Tibial nerve (tissue), 4 donors: Measurements from ENCODE around the gene SPRR4. TPM values are rescaled to one million over a fixed set of nuclear protein-coding genes. Genes with fewer than 3 reads are reported as not detected.

Source experiments
- DNase-seq, 2 donors: peaks; one replicate each; pipeline ENCODE4 v3.0.0-alpha.2; 2019; ENCODE audit warnings: low spot score in 2 of 2
- H3K27ac ChIP-seq, 4 donors: fragments of 200-600 bp; sonication (generic) in 3 of 4; one replicate each; pipeline ENCODE4 v1.5.1; 2017 to 2019; ENCODE audit warnings: mild to moderate bottlenecking in 1 of 4
- H3K27me3 ChIP-seq, 2 donors: fragments of 200-600 bp; sonication (generic) in 1 of 2; one replicate each; pipeline versions ENCODE4 v1.5.1 to v1.6.0; 2017 to 2019
- H3K36me3 ChIP-seq, 3 donors: fragments of 200-600 bp; sonication (generic); one replicate each; pipeline ENCODE4 v1.5.1; 2018 to 2019
- H3K4me1 ChIP-seq, 4 donors: fragments of 200-600 bp; sonication (generic) in 3 of 4; one replicate each; pipeline ENCODE4 v1.5.1; 2017 to 2019
- H3K4me3 ChIP-seq, 4 donors: fragments of 200-600 bp; sonication (generic) in 3 of 4; one replicate each; pipeline ENCODE4 v1.5.1; 2017 to 2019; ENCODE audit warnings: mild to moderate bottlenecking in 1 of 4, moderate library complexity in 1 of 4
- H3K9me3 ChIP-seq, 4 donors: fragments of 200-600 bp; sonication (generic) in 3 of 4; one replicate each; pipeline ENCODE4 v1.5.1; 2017 to 2019
- CTCF ChIP-seq, 5 experiments: fragments of 200-600 bp in 3 of 5; fragments of 450-650 bp in 2 of 5; sonication (generic) in 3 of 5; IDR thresholded peaks; one replicate each; pipeline ENCODE4 v1.5.1; 2016 to 2019; ENCODE audit warnings: antibody characterized with exemption in 5 of 5, mild to moderate bottlenecking in 3 of 5, moderate library complexity in 2 of 5
- EP300 ChIP-seq, 2 donors: sonication (generic); formaldehyde crosslinking; IDR thresholded peaks; one replicate each; pipeline ENCODE4 v1.6.1; 2017; ENCODE audit warnings: antibody characterized with exemption in 2 of 2, mild to moderate bottlenecking in 1 of 2
- POLR2A ChIP-seq, 2 donors: fragments of 450-650 bp; IDR thresholded peaks; one replicate each; pipeline ENCODE4 v1.6.1; 2017; ENCODE audit warnings: antibody characterized with exemption in 2 of 2, mild to moderate bottlenecking in 2 of 2, moderate library complexity in 2 of 2
- WGBS, 2 donors: methylation state at CpG; one replicate each; pipeline ENCODE4 v1.1.5; 2018; 5-methylcytosine and 5-hydroxymethylcytosine counted together
- total RNA-seq, 4 donors: library from RNA; depleted of rRNA; stranded (reverse); fragments of >200 nt; gene quantifications; one replicate each; pipeline ENCODE4 v1.1.0, GENCODE V29; 2016

The SPRR4 gene
- total RNA-seq, 4 donors from 2014 or later, result not detected

- Histone ChIP-seq H3K4me3 (no peak overlapping the region), H3K9me3 (no peaks in the 10 kb centered on the region), H3K4me1 (no peaks in the 10 kb centered on the region), H3K27ac (no peak overlapping the region), H3K27me3 (no peaks in the 10 kb centered on the region), H3K36me3 (no peaks in the 10 kb centered on the region)
- 75 to 79% methylated on average over 4 of the region's 4 CpGs for WGBS, 2 donors
- no peak for DNase-seq
- no peak for TF ChIP-seq POLR2A (IDR thresholded peaks at IDR 0.05)
- no peak for TF ChIP-seq CTCF (IDR thresholded peaks at IDR 0.05)
- TF ChIP-seq EP300 (IDR thresholded peaks at IDR 0.05), result no peak
Observed at GRCh38 chr1:152972196-152972886, 1.9 kb downstream of the SPRR4 start.

- H3K27me3 ChIP-seq, result no peaks in the 10 kb centered on the region
- H3K27ac ChIP-seq, result no peak overlapping the region
- H3K9me3 ChIP-seq, result no peaks in the 10 kb centered on the region
- no peak overlapping the region for H3K4me3 ChIP-seq
- no peaks in the 10 kb centered on the region for H3K36me3 ChIP-seq
- TF ChIP-seq POLR2A (IDR thresholded peaks at IDR 0.05) (no peak), EP300 (IDR thresholded peaks at IDR 0.05) (no peak), CTCF (IDR thresholded peaks at IDR 0.05) (no peak)
- no peaks in the 10 kb centered on the region for H3K4me1 ChIP-seq
- no peak for DNase-seq
- WGBS, 2 donors, result 66 to 72% methylated on average over 1 of the region's 1 CpG
Observed at GRCh38 chr1:152976688-152977087, 6.2 kb downstream of the SPRR4 start.

GRCh38 chr1:152977614-152978013, 7.2 kb downstream of the SPRR4 start:
- Histone ChIP-seq H3K9me3 (no peaks in the 10 kb centered on the region), H3K27me3 (no peaks in the 10 kb centered on the region), H3K36me3 (no peaks in the 10 kb centered on the region), H3K27ac (no peak overlapping the region), H3K4me1 (no peaks in the 10 kb centered on the region), H3K4me3 (no peak overlapping the region)
- no peak for TF ChIP-seq POLR2A (IDR thresholded peaks at IDR 0.05)
- TF ChIP-seq CTCF (IDR thresholded peaks at IDR 0.05), result no peak
- TF ChIP-seq EP300 (IDR thresholded peaks at IDR 0.05), result no peak
- no peak for DNase-seq

- Histone ChIP-seq H3K27me3 (no peaks in the 10 kb centered on the region), H3K4me1 (no peaks in the 10 kb centered on the region), H3K36me3 (no peaks in the 10 kb centered on the region), H3K4me3 (no peak overlapping the region), H3K9me3 (no peaks in the 10 kb centered on the region), H3K27ac (no peak overlapping the region)
- 57 to 60% methylated on average over 1 of the region's 1 CpG for WGBS, 2 donors
- TF ChIP-seq CTCF (IDR thresholded peaks at IDR 0.05) (no peak), POLR2A (IDR thresholded peaks at IDR 0.05) (no peak), EP300 (IDR thresholded peaks at IDR 0.05) (no peak)
- no peak for DNase-seq
Observed at GRCh38 chr1:152980676-152981075, 10.2 kb downstream of the SPRR4 start.

GRCh38 chr1:152981146-152981871, 10.9 kb downstream of the SPRR4 start:
- H3K36me3 ChIP-seq, result no peaks in the 10 kb centered on the region
- no peaks in the 10 kb centered on the region for H3K27me3 ChIP-seq
- H3K4me3 ChIP-seq, result no peak overlapping the region
- H3K27ac ChIP-seq, result no peak overlapping the region
- no peaks in the 10 kb centered on the region for H3K4me1 ChIP-seq
- 85 to 86% methylated on average over 6 of the region's 6 CpGs for WGBS, 2 donors
- no peaks in the 10 kb centered on the region for H3K9me3 ChIP-seq
- DNase-seq, result no peak
- TF ChIP-seq POLR2A (IDR thresholded peaks at IDR 0.05), result no peak
- TF ChIP-seq CTCF (IDR thresholded peaks at IDR 0.05), result no peak
- no peak for TF ChIP-seq EP300 (IDR thresholded peaks at IDR 0.05)
